ENCODE measurements around the gene LHX5.

DNA sequence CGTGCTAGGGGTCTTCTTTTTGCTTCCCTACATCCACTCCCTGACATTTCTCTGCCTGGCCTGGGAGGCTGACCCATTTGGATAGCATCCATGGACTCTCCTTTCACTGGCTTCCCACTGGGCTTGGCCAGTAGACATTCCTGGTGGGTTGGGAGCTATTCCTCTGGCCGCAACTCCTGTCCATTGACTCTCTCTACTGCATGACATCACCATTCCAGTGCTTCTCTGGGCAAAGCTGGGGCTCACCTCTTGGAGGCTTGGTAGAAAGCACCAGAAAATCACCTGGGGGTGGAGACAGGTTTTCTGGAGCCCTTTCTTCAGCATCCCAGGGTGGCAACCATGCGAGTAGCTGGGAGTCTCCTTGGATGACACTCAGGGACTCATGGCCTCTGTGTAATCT is 16.7 kb upstream of the LHX5 start:
- TF ChIP-seq POLR2AphosphoS5 (IDR thresholded peaks at IDR 0.05; ENCODE audit: low read depth, low read length) (no peak), POLR2A (IDR thresholded peaks at IDR 0.05; ENCODE audit: low read depth, low read length) (no peak), TAF1 (IDR thresholded peaks at IDR 0.05; ENCODE audit: borderline replicate concordance, low read depth, low read length) (no peak)
